ENCODE results near the gene KDM1B.

Gene KDM1B

DNA sequence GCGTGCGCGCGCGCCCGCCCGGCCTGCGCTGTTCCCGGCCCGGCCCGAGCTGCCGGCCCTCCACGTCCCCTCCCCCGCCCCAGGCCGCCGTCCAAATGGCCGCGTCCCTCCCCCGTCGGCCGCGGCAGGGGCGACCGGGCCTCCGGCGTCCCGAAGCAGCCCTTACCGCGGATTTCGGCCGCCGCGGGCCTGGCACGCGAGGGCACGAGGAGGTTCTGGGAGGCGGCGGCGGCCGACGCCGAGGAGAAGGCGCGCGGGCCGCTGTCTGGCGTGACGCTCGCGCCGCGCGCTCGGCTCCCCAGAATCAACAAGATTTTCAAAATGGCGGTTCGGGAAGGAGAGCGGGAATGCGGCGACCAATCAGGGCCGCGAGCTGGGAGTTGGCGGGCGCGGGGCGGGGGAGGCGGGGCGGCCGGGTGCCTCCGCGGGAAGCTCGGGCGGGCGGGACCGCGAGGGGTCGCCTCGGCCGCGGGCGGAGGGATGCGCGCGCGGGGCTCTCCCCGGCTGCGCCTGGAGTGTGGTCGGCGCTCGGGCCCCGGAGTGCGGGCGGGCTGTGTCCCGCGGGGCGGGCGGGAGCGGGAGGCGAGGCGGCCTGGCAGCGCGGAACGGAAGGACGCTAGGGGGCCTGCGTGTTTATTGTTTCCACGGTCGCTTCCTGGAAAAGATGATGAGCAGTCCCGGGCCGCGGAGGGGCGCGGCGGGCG, 109.1 kb downstream of the KDM1B start, which contains the start of gene DEK:
DEK (minus strand) TSS at position 312 of the 704 bp plus-strand sequence. CDS start 543 bp downstream, outside the sequence.
- DNase-seq (ENCODE audit: low read depth) = peak; percentile 82

DNA sequence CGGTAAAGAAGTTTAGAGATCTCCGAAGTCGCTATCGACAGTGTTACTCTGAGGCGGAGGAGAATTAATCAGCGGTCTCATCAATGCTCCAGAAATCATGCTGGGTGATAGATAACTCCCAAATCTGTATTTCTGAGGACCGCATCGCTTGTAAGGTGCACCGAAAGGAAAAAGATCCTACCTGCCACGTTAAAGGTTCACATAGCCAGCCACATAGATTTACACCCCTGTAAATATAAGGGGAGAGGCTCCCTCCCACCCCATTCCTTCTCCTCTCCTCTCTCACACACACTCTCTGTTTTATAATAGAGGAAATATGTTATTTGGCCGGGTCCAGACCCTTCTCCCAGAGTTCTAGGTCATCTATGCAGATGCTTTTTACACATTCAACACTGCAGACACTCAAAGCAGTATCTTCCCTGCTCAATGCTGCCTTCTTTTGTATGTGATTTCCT, 109.7 kb downstream of the KDM1B start:
- DNase-seq (ENCODE audit: low read depth) = no peak

DNA sequence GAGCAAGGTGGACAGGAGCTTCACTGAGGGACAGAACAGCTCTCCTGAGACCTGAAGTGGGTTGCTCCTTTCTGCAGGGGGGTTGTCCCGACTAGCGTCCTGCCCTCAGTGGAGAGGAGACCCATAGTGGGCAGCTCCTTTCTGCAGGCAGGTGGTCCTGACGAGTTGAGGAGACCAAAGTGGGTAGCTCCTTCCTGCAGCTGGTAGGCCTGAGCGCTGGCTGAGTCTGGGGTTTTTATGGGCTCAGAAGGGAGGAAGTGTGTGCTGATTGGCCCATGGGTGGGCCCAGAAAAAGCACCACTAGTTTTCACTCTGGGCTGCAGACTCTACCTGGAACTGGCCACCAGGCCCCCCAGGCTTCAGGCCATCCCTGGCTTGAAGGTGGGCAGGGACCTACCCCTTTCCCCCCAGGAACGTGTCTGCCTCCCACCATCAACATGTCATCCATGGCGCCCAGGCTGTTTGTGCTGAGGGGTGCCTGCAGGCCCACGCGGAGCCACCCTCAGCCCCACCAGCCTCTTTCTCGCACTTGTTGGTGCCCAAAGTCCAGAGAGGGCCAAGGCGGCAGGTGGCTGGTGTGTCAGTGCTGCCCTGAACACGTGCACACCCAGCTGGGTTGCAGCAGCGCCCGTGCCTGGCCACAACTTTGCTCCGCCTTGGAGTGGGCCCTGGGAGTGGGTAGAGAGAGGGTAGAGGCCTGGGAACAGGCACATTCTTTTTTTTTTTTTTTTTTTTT, 110.7 kb downstream of the KDM1B start:
- no peak for DNase-seq (ENCODE audit: low read depth)

DNA sequence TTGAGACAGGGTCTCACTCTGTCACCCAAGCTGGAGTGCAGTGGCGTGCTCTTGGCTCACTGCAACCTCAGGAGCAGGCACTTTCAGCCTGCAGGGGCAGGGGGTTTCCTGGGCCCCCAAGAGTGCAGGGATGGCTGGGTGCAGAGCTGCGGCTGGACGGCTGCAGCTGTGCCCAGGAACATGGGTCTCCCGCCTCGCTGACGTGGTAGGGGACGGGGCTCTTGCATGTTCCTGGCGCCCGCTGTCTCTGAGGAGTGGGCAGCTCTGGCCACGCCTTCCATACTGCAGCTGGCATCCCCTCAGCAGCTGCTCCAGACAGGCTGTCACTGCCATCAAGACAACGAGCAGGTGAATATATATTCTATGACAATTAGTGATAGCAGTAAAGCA, 111.3 kb downstream of the KDM1B start:
- DNase-seq (ENCODE audit: low read depth) = no peak

DNA sequence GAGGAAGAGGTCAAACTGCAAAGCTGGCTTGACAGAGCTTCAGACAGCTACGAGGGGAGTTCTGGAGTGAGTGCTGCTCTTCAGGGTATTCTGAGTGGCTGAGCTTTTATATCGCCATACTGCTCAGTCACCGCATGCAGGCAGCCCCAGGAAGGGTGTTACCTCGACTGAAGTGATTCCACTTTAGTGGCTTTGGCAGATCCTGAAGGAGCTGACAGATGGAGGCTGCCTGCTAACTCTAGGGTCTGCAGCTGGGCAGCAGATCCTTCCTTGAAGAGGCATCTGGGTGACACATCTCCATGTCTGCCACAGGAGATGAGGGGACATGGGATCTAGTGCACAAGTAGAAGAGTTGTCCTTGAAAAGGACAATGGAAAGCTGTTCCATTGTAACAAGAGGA, 112.8 kb downstream of the KDM1B start:
- DNase-seq (ENCODE audit: low read depth) = no peak

DNA sequence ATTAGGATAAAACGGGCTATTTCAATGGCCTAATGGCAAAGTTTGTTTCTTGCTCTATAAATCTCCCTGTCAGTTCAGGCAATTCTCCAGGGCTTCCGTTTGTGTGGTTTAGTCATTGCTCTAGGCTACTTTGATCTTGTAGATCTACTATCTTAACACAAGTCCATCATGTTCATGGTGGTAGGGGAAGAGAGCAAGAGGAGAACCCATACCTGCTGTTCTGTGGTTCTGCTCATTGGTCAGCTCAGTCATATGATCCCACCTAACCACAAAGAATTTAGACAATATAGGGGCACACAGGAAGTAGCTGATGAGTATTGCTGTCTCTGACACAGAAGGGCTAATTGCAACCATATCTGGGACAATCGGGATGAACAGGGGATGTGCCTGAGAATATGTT, 114.0 kb downstream of the KDM1B start:
- no peak for DNase-seq (ENCODE audit: low read depth)

DNA sequence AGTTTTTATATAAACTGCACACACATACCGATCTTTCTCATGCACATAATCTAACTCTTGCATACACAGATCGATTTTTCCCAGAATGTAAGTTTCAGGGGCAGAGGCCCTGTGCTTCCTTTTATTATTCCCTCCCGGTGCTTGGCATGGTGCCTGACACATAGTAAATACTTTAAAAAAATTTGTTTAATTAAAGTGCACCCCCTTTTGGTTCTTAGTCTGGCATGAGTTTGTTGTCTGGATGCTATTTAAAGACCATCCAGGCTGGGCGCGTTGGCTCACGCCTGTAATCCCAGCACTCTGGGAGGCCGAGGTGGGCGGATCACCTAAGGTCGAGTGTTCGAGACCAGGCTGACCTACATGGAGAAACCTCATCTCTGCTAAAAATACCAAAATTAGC, 114.5 kb downstream of the KDM1B start:
- DNase-seq (ENCODE audit: low read depth) = no peak

DNA sequence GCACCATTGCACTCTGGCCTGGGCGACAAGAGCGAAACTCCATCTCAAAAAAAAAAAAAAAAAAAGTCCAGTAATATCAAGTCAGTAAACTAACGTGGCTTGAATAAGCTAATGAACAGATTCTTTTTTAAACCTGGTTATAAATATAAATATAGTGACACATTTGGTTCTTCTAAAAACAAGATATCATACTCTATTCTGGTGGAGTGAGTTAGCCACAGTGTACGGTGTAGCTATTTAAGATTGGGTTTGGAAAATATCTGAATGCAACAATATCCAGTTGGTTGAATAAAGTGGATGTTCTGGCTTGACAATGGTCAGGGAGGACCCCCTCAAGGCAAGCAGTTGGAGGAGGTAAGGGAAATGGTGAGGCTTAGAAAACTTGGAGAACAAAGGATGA, 115.0 kb downstream of the KDM1B start:
- DNase-seq (ENCODE audit: low read depth) = no peak

Measured in HS-27A (cell line).